Measurements from ENCODE around the gene LRMDA. TPM values are rescaled to one million over a fixed set of nuclear protein-coding genes. Genes with fewer than 3 reads are reported as not detected.

LRMDA gene
- total and polyA plus RNA-seq, 2 of the 8 experiments (the other 6 are each of a cell fraction or from before 2014, with no cell fraction given), result 0.86 to 2.8 TPM

DNA sequence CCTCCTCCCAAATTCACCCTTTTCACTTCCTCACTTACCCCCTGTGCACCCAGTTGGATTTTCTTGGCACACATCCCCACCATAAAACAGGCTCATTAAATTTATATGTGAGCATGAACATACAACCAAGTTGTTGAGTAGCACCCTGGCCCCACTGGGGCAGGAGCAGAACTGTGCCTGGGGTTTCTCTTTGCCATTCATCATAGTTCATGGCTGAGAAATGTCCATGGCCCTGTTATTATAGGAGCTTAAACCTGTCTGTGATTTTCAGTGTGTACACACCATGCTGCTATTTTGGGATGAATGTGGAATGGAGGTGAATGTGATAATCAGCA is 618.8 kb downstream of the LRMDA start:
- H3K4ac ChIP-seq (replicated peaks; ENCODE audit: insufficient read length, low read depth, low read length), result no peak overlapping the region
- no peak overlapping the region for H3K9ac ChIP-seq (replicated peaks in 1 of 4; ENCODE audit: extremely low read depth in 1 of 4, low read depth in 3 of 4, low read length in 3 of 4)
- no peaks in the 10 kb centered on the region for H3K79me2 ChIP-seq (ENCODE audit: control insufficient read depth in 1 of 2, insufficient read depth in 2 of 2, low read length in 2 of 2)
- H3K18ac ChIP-seq (ENCODE audit: extremely low read depth, low read length), result no peak overlapping the region
- POLR2A ChIA-PET (ENCODE audit: partially characterized antibody), result no interaction called here
- no peak overlapping the region for H3K27ac ChIP-seq (ENCODE audit: low read depth, low read length)
- no peak overlapping the region for H2BK15ac ChIP-seq (ENCODE audit: low read length)
- H3K23me2 ChIP-seq (ENCODE audit: low read depth, low read length), result no peaks in the 10 kb centered on the region
- H2BK5ac ChIP-seq (ENCODE audit: low read depth, low read length), result no peak overlapping the region
- H2BK120ac ChIP-seq (replicated peaks; ENCODE audit: low read depth, low read length), result no peak overlapping the region
- H2AFZ ChIP-seq (ENCODE audit: low read length), result no peak overlapping the region
- H3K23ac ChIP-seq (ENCODE audit: insufficient read length), result no peak overlapping the region
- H2AK5ac ChIP-seq (ENCODE audit: low read depth, low read length), result no peak overlapping the region
- no peak overlapping the region for H4K5ac ChIP-seq (ENCODE audit: insufficient read length, low read depth, low read length)
- no peaks in the 10 kb centered on the region for H3K36me3 ChIP-seq (ENCODE audit: control insufficient read depth in 2 of 4, insufficient read depth in 4 of 4, low read length in 3 of 4)
- H3K79me1 ChIP-seq (ENCODE audit: low read depth, low read length), result no peaks in the 10 kb centered on the region
- peaks cover 0 to 1% (median 0%) of the 10 kb centered on the region in 4 experiments; a peak in 1 of 7 replicates for H3K27me3 ChIP-seq (replicated peaks in 1 of 4; ENCODE audit: control insufficient read depth in 3 of 4, extremely low read depth in 1 of 4, insufficient read depth in 3 of 4, low read length in 3 of 4)
- H3K4me2 ChIP-seq (ENCODE audit: insufficient read depth in 1 of 2, low read depth in 2 of 2, low read length in 2 of 2), result no peak overlapping the region
- H3K9me3 ChIP-seq (ENCODE audit: insufficient read depth in 2 of 2, low read depth in 1 of 2, low read length in 1 of 2), result 0 out of 4 replicates have a peak, but pooled peaks cover 0 to under 1% of the 10 kb centered on the region in 2 experiments
- H2BK20ac ChIP-seq (ENCODE audit: low read length), result no peak overlapping the region
- H3K4me3 ChIP-seq (ENCODE audit: extremely low read depth in 1 of 4, insufficient read depth in 2 of 4, low read depth in 3 of 4, low read length in 4 of 4), result no peak overlapping the region
- H3K14ac ChIP-seq (ENCODE audit: insufficient read length), result no peak overlapping the region
- no peak for FAIRE-seq
- no peaks in the 10 kb centered on the region for H3K4me1 ChIP-seq (replicated peaks in 1 of 4; ENCODE audit: control insufficient read depth in 3 of 4, insufficient read depth in 4 of 4, low read length in 3 of 4)
- H4K8ac ChIP-seq (ENCODE audit: extremely low read depth, insufficient read depth, low read length), result no peak overlapping the region
- H3K56ac ChIP-seq (replicated peaks; ENCODE audit: insufficient read length, low read depth, low read length), result no peak overlapping the region
- no peaks in the 10 kb centered on the region for H4K20me1 ChIP-seq (replicated peaks in 1 of 2; ENCODE audit: control insufficient read depth in 1 of 2, insufficient read depth in 2 of 2, low read length in 2 of 2)
- DNase-seq (ENCODE audit: low read depth in 1 of 2, low spot score in 2 of 2), result no peak
- no peak overlapping the region for H4K91ac ChIP-seq (replicated peaks; ENCODE audit: insufficient read length, low read length)
- CTCF ChIA-PET (ENCODE audit: partially characterized antibody), result interaction anchor here (0.7 to 4.8 kb wide), 4 partner anchors 11 to 462 kb away, joined by 3 to 27 read pairs (median 8); no protein-coding TSS in a partner anchor
- no peak overlapping the region for H2BK12ac ChIP-seq (ENCODE audit: low read depth, low read length)
- TF ChIP-seq CTBP2 (IDR thresholded peaks at IDR 0.05; ENCODE audit: borderline replicate concordance, insufficient read depth, insufficient read length, low read length) (no peak), BRCA1 (IDR thresholded peaks at IDR 0.05; ENCODE audit: low read depth, low read length) (no peak), BACH1 (IDR thresholded peaks at IDR 0.05; ENCODE audit: low read length) (no peak), POU5F1 (IDR thresholded peaks at IDR 0.05; ENCODE audit: low read depth, low read length) (no peak), SIRT6 (IDR thresholded peaks at IDR 0.05; ENCODE audit: low read length) (no peak), SP4 (IDR thresholded peaks at IDR 0.05; ENCODE audit: low read length) (no peak), CEBPB (IDR thresholded peaks at IDR 0.05; ENCODE audit: low read depth, low read length) (no peak), KDM4A (IDR thresholded peaks at IDR 0.05; ENCODE audit: low read depth, low read length, severe bottlenecking) (no peak)
- TF ChIP-seq, protein P1, sequence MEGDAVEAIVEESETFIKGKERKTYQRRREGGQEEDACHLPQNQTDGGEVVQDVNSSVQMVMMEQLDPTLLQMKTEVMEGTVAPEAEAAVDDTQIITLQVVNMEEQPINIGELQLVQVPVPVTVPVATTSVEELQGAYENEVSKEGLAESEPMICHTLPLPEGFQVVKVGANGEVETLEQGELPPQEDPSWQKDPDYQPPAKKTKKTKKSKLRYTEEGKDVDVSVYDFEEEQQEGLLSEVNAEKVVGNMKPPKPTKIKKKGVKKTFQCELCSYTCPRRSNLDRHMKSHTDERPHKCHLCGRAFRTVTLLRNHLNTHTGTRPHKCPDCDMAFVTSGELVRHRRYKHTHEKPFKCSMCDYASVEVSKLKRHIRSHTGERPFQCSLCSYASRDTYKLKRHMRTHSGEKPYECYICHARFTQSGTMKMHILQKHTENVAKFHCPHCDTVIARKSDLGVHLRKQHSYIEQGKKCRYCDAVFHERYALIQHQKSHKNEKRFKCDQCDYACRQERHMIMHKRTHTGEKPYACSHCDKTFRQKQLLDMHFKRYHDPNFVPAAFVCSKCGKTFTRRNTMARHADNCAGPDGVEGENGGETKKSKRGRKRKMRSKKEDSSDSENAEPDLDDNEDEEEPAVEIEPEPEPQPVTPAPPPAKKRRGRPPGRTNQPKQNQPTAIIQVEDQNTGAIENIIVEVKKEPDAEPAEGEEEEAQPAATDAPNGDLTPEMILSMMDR (IDR thresholded peaks at IDR 0.05; ENCODE audit: control extremely low read depth in 1 of 3, insufficient read depth in 1 of 3, low read depth in 1 of 3, low read length in 3 of 3), result no peak
